Activated CD4-positive, CD25-positive, alpha-beta regulatory T cell treated with anti-CD3 and anti-CD28 coated beads, Interleukin-2, amount 50 U/mL, for 16 hours (primary cell): ENCODE data around the gene GNPTG.

Source experiments
- DNase-seq: peaks from one replicate; pipeline ENCODE4 v3.0.0-alpha.2; 2020; ENCODE audit warnings: low read depth, low spot score

Gene GNPTG

GRCh38 chr16:1371054-1371978 is 19.6 kb downstream of the GNPTG start:
- DNase-seq, result no peak

- no peak for DNase-seq
Observed at GRCh38 chr16:1372292-1372950, 20.7 kb downstream of the GNPTG start.

GRCh38 chr16:1374418-1375297 is 22.9 kb downstream of the GNPTG start:
- no peak for DNase-seq

GRCh38 chr16:1375298-1375640 is 23.5 kb downstream of the GNPTG start:
- no peak for DNase-seq

- no peak for DNase-seq
Observed at GRCh38 chr16:1375741-1376410, 24.1 kb downstream of the GNPTG start.

GRCh38 chr16:1377406-1378010 is 25.8 kb downstream of the GNPTG start:
- no peak for DNase-seq

GRCh38 chr16:1378087-1378803 is 26.5 kb downstream of the GNPTG start:
- no peak for DNase-seq

- peak; percentile 37 for DNase-seq
Observed at GRCh38 chr16:1378804-1379303, 27.1 kb downstream of the GNPTG start.

- DNase-seq, result peak; percentile 42
Observed at GRCh38 chr16:1379304-1380076, 27.8 kb downstream of the GNPTG start.

GRCh38 chr16:1380195-1380594 is 28.5 kb downstream of the GNPTG start:
- DNase-seq, result no peak

- no peak for DNase-seq
Observed at GRCh38 chr16:1381612-1382406, 30.1 kb downstream of the GNPTG start.

GRCh38 chr16:1383556-1383955 is 31.8 kb downstream of the GNPTG start:
- DNase-seq, result no peak

GRCh38 chr16:1385232-1385631 is 33.5 kb downstream of the GNPTG start:
- DNase-seq, result no peak

- DNase-seq, result no peak
Observed at GRCh38 chr16:1387331-1387730, 35.6 kb downstream of the GNPTG start.

- DNase-seq, result no peak
Observed at GRCh38 chr16:1389762-1390161, 38.0 kb downstream of the GNPTG start.

- no peak for DNase-seq
Observed at GRCh38 chr16:1390239-1390779, 38.6 kb downstream of the GNPTG start.

GRCh38 chr16:1392826-1393225 is 41.1 kb downstream of the GNPTG start:
- no peak for DNase-seq

GRCh38 chr16:1393613-1394176 is 42.0 kb downstream of the GNPTG start:
- no peak for DNase-seq
